ENCODE measurements around the gene SMG7.
A peak's percentile ranks its signal among the peaks of the same experiment; 100 is the strongest.

The SMG7 gene

DNA sequence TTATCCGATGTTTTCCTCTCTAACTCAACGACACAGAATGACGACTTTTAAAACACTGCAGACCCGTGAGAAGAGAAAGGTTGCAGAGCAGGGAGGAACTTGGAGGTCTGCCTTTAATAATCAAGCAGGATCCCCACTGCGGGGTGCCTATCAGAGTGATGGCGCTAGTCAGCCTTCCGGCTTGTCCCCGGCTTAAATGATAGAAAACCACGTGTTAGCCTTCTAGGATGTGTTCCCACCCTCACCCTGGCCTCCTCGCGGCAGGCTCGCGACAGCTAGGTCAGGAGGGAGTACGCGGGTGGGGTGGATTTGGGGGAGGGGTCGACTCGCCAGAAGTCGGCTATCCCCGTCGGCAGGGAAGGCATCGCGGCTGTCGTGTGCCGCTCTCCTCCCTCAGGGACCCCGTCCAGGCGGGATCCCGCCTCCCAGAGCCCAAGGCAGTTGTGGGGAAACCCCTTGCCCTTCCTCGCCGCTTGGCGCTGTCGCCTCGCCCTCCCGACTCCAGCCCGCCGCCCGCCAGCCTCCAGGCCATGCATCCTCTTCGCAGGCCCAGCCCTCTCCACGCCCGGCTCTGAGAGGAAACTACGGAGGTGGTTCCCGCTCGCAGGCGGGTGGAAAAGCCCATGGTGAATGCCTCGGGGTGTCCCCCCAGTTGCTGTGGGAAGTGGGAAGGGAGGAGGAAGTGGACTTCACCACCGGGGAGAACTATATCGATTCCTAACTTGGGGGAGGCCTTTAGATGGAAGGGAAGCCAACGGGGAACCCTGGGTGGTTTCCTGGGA is 1.1 kb upstream of the SMG7 start (continued):
- TF ChIP-seq EGR2 (tag by site-specific recombination; IDR thresholded peaks at IDR 0.05; ENCODE audit: low read depth), result peak; percentile 22; the same call in 1 of the 2 replicates
- TF ChIP-seq TRIM28 (IDR thresholded peaks at IDR 0.05; ENCODE audit: borderline replicate concordance, low read length), result no peak
- TF ChIP-seq ZNF561 (tag by site-specific recombination; IDR thresholded peaks at IDR 0.05; ENCODE audit: borderline replicate concordance), result peak; percentile 75; the same call in 1 of the 2 replicates
- TF ChIP-seq ZNF175 (tag by site-specific recombination; IDR thresholded peaks at IDR 0.05), result no peak
- no peak for TF ChIP-seq ZNF112 (tag by site-specific recombination; IDR thresholded peaks at IDR 0.05)
- TF ChIP-seq BCL11B (tag by site-specific recombination; IDR thresholded peaks at IDR 0.05; ENCODE audit: low read depth), result no peak
- TF ChIP-seq ZNF311 (tag by site-specific recombination; IDR thresholded peaks at IDR 0.05; ENCODE audit: borderline replicate concordance), result no peak
- TF ChIP-seq FEZF1 (tag by site-specific recombination; IDR thresholded peaks at IDR 0.05), result no peak
- TF ChIP-seq ZFP3 (tag by site-specific recombination; IDR thresholded peaks at IDR 0.05; ENCODE audit: low read depth), result no peak
- TF ChIP-seq KLF9 (tag by site-specific recombination; IDR thresholded peaks at IDR 0.05; ENCODE audit: low read depth), result peak; percentile 81
- no peak for TF ChIP-seq ZNF768 (tag by site-specific recombination; IDR thresholded peaks at IDR 0.05)
- peak; percentile 65 for TF ChIP-seq BCL6B (tag by site-specific recombination; IDR thresholded peaks at IDR 0.05)
- TF ChIP-seq MYNN (tag by site-specific recombination; IDR thresholded peaks at IDR 0.05; ENCODE audit: borderline replicate concordance), result no peak
- TF ChIP-seq ZNF677 (tag by site-specific recombination; IDR thresholded peaks at IDR 0.05), result no peak
- 0 out of 2 replicates have a peak, but pooled peaks have one; percentile 13 for TF ChIP-seq ZNF624 (tag by site-specific recombination; IDR thresholded peaks at IDR 0.05)
- TF ChIP-seq ZIC2 (tag by site-specific recombination; IDR thresholded peaks at IDR 0.05), result peak; percentile 33
- TF ChIP-seq ZXDB (tag by site-specific recombination; IDR thresholded peaks at IDR 0.05), result peak; percentile 99
- peak; percentile 91 for TF ChIP-seq ZSCAN5A (tag by site-specific recombination; IDR thresholded peaks at IDR 0.05)
- TF ChIP-seq SCRT1 (tag by site-specific recombination; IDR thresholded peaks at IDR 0.05; ENCODE audit: borderline replicate concordance), result no peak
- peak; percentile 95 for TF ChIP-seq KLF17 (tag by site-specific recombination; IDR thresholded peaks at IDR 0.05)
- peak; percentile 85 for TF ChIP-seq IKZF3 (tag by site-specific recombination; IDR thresholded peaks at IDR 0.05)
- TF ChIP-seq YY1 (tag by site-specific recombination; IDR thresholded peaks at IDR 0.05), result peak; percentile 66
- TF ChIP-seq ZNF248 (tag by site-specific recombination; IDR thresholded peaks at IDR 0.05), result no peak
- TF ChIP-seq ZNF707 (tag by site-specific recombination; IDR thresholded peaks at IDR 0.05), result no peak
- no peak for TF ChIP-seq ZNF350 (tag by site-specific recombination; IDR thresholded peaks at IDR 0.05)
- TF ChIP-seq, protein P1, sequence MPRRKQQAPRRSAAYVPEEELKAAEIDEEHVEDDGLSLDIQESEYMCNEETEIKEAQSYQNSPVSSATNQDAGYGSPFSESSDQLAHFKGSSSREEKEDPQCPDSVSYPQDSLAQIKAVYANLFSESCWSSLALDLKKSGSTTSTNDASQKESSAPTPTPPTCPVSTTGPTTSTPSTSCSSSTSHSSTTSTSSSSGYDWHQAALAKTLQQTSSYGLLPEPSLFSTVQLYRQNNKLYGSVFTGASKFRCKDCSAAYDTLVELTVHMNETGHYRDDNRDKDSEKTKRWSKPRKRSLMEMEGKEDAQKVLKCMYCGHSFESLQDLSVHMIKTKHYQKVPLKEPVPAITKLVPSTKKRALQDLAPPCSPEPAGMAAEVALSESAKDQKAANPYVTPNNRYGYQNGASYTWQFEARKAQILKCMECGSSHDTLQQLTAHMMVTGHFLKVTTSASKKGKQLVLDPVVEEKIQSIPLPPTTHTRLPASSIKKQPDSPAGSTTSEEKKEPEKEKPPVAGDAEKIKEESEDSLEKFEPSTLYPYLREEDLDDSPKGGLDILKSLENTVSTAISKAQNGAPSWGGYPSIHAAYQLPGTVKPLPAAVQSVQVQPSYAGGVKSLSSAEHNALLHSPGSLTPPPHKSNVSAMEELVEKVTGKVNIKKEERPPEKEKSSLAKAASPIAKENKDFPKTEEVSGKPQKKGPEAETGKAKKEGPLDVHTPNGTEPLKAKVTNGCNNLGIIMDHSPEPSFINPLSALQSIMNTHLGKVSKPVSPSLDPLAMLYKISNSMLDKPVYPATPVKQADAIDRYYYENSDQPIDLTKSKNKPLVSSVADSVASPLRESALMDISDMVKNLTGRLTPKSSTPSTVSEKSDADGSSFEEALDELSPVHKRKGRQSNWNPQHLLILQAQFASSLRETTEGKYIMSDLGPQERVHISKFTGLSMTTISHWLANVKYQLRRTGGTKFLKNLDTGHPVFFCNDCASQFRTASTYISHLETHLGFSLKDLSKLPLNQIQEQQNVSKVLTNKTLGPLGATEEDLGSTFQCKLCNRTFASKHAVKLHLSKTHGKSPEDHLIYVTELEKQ (tag by site-specific recombination; IDR thresholded peaks at IDR 0.05; ENCODE audit: borderline replicate concordance), result peak; percentile 23; the same call in 1 of the 2 replicates
- TF ChIP-seq, protein P2, sequence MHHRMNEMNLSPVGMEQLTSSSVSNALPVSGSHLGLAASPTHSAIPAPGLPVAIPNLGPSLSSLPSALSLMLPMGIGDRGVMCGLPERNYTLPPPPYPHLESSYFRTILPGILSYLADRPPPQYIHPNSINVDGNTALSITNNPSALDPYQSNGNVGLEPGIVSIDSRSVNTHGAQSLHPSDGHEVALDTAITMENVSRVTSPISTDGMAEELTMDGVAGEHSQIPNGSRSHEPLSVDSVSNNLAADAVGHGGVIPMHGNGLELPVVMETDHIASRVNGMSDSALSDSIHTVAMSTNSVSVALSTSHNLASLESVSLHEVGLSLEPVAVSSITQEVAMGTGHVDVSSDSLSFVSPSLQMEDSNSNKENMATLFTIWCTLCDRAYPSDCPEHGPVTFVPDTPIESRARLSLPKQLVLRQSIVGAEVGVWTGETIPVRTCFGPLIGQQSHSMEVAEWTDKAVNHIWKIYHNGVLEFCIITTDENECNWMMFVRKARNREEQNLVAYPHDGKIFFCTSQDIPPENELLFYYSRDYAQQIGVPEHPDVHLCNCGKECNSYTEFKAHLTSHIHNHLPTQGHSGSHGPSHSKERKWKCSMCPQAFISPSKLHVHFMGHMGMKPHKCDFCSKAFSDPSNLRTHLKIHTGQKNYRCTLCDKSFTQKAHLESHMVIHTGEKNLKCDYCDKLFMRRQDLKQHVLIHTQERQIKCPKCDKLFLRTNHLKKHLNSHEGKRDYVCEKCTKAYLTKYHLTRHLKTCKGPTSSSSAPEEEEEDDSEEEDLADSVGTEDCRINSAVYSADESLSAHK (tag by site-specific recombination; IDR thresholded peaks at IDR 0.05), result no peak
- TF ChIP-seq ZNF169 (tag by site-specific recombination; IDR thresholded peaks at IDR 0.05), result no peak
- TF ChIP-seq ZNF701 (tag by site-specific recombination; IDR thresholded peaks at IDR 0.05), result no peak
- TF ChIP-seq ZNF16 (tag by site-specific recombination; IDR thresholded peaks at IDR 0.05; ENCODE audit: low read depth), result no peak
- no peak for TF ChIP-seq ZNF521 (tag by site-specific recombination; IDR thresholded peaks at IDR 0.05)
- TF ChIP-seq ZNF132 (tag by site-specific recombination; IDR thresholded peaks at IDR 0.05; ENCODE audit: borderline replicate concordance), result no peak

Data from HEK293 (cell line).